Measurements from ENCODE around the gene PDE3A.

DNA sequence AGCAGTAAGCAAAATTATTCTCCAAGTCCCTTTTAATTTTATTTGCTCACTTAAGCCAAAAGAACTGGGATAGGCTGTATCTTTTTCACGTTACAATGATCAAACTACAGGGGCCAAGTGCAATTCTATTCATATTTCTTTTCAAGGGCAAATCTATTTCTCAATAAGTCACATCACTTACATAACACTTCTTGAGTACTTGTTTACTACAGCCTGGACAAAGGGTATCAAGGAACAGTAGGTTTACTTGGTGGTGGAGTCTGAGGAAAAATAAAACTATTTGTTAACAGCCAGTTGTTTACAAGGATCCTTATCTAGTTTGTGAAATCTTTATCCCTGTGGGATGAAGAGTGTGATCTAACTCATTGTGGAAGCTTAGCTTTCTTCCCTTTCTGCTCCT, 72.1 kb downstream of the PDE3A start:
- TF ChIP-seq CTCF (IDR thresholded peaks at IDR 0.05): no peak
- TF ChIP-seq POLR2AphosphoS5 (IDR thresholded peaks at IDR 0.05): no peak
- no peak for TF ChIP-seq POLR2A (IDR thresholded peaks at IDR 0.05)
- no peak for TF ChIP-seq EP300 (IDR thresholded peaks at IDR 0.05; ENCODE audit: low read depth)

All from transverse colon (tissue), 4 donors.